ENCODE results near the gene GATAD2A. TPM values are rescaled to one million over a fixed set of nuclear protein-coding genes. Genes with fewer than 3 reads are reported as not detected.
A peak's percentile ranks its signal among the peaks of the same experiment; 100 is the strongest.

GATAD2A gene
- total and polyA plus RNA-seq, 2 of the 8 experiments (the other 6 are each of a cell fraction or from before 2014, with no cell fraction given), result 38.4 to 205 TPM

GRCh38 chr19:19463348-19464117, 58.1 kb downstream of the GATAD2A start:
- Histone ChIP-seq H4K8ac (ENCODE audit: extremely low read depth, insufficient read depth, low read length) (peak overlapping the region; percentile 60), H4K20me1 (replicated peaks in 1 of 2; ENCODE audit: control insufficient read depth in 1 of 2, insufficient read depth in 2 of 2, low read length in 2 of 2) (peaks cover 36 to 41% of the 10 kb centered on the region in 2 experiments), H2BK5ac (ENCODE audit: low read depth, low read length) (peak overlapping the region; percentile 28), H3K79me2 (ENCODE audit: control insufficient read depth in 1 of 2, insufficient read depth in 2 of 2, low read length in 2 of 2) (peaks cover 13 to 93% of the 10 kb centered on the region in 2 experiments), H3K14ac (ENCODE audit: insufficient read length) (peak overlapping the region; percentile 16), H2BK20ac (ENCODE audit: low read length) (peak overlapping the region; percentile 52; the same call in 1 of the 2 replicates), H3K27me3 (replicated peaks in 1 of 4; ENCODE audit: control insufficient read depth in 3 of 4, extremely low read depth in 1 of 4, insufficient read depth in 3 of 4, low read length in 3 of 4) (no peaks in the 10 kb centered on the region; a peak in 1 of 7 replicates), H3K4me1 (replicated peaks in 1 of 4; ENCODE audit: control insufficient read depth in 3 of 4, insufficient read depth in 4 of 4, low read length in 3 of 4) (peaks cover 34 to 52% (median 50%) of the 10 kb centered on the region in 4 experiments), H3K4me2 (ENCODE audit: insufficient read depth in 1 of 2, low read depth in 2 of 2, low read length in 2 of 2) (peak overlapping the region; percentile 67 to 69; a peak in 2 of 4 replicates), H2AK5ac (ENCODE audit: low read depth, low read length) (peak overlapping the region; percentile 46), H3K18ac (ENCODE audit: extremely low read depth, low read length) (peak overlapping the region; percentile 64), H3K9ac (replicated peaks in 1 of 4; ENCODE audit: extremely low read depth in 1 of 4, low read depth in 3 of 4, low read length in 3 of 4) (peak overlapping the region in 2 of 4 experiments; percentile 48 to 51; a peak in 5 of 7 replicates), H3K27ac (ENCODE audit: low read depth, low read length) (peak overlapping the region; percentile 87), H4K5ac (ENCODE audit: insufficient read length, low read depth, low read length) (peak overlapping the region; percentile 20), H3K4me3 (ENCODE audit: extremely low read depth in 1 of 4, insufficient read depth in 2 of 4, low read depth in 3 of 4, low read length in 4 of 4) (no peak overlapping the region), H2AFZ (ENCODE audit: low read length) (no peak overlapping the region), H3K23me2 (ENCODE audit: low read depth, low read length) (peaks cover 2% of the 10 kb centered on the region; the same call in 1 of the 2 replicates), H3K56ac (replicated peaks; ENCODE audit: insufficient read length, low read depth, low read length) (no peak overlapping the region), H2BK15ac (ENCODE audit: low read length) (peak overlapping the region; percentile 55; the same call in 1 of the 2 replicates), H2BK12ac (ENCODE audit: low read depth, low read length) (peak overlapping the region; percentile 91), H3K79me1 (ENCODE audit: low read depth, low read length) (peaks cover 33% of the 10 kb centered on the region), H2BK120ac (replicated peaks; ENCODE audit: low read depth, low read length) (no peak overlapping the region), H4K91ac (replicated peaks; ENCODE audit: insufficient read length, low read length) (peak overlapping the region; percentile 25), H3K23ac (ENCODE audit: insufficient read length) (no peak overlapping the region), H3K4ac (replicated peaks; ENCODE audit: insufficient read length, low read depth, low read length) (peak overlapping the region; percentile 6), H3K9me3 (ENCODE audit: insufficient read depth in 2 of 2, low read depth in 1 of 2, low read length in 1 of 2) (peaks cover 4 to 13% of the 10 kb centered on the region in 2 experiments; a peak in 3 of 4 replicates), H3K36me3 (ENCODE audit: control insufficient read depth in 2 of 4, insufficient read depth in 4 of 4, low read length in 3 of 4) (peaks cover 8 to 37% (median 20%) of the 10 kb centered on the region in 4 experiments)
- ChIA-PET CTCF (ENCODE audit: partially characterized antibody) (interaction anchor here (0.7 to 2.1 kb wide), 6 partner anchors 13 to 1337 kb away, joined by 3 to 12 read pairs (median 4); no protein-coding TSS in a partner anchor), POLR2A (ENCODE audit: partially characterized antibody) (interaction anchor here (0.8 to 2.8 kb wide), 15 partner anchors 12 to 89 kb away, joined by 3 to 15 read pairs (median 4); partner anchors contain the start of gene GATAD2A)
- 88% methylated on average over 19 of the region's 19 CpGs; no CpG with 5 or more reads in 1 of the 2 experiments for WGBS, 2 experiments (ENCODE audit: extremely low coverage in 1 of 2, insufficient coverage in 1 of 2, insufficient read length in 1 of 2, insufficient replicate concordance in 2 of 2, low coverage in 1 of 2, low lambda C conversion rate in 2 of 2, missing lambda C conversion rate in 1 of 2)
- no peak for FAIRE-seq
- no peak for DNase-seq (ENCODE audit: low read depth in 1 of 2, low spot score in 2 of 2)

Measured in H1 (cell line).